NB4 (cell line): ENCODE results near the gene PSMC5.

Experiments
- CTCF ChIP-seq: IDR thresholded peaks from one replicate; pipeline ENCODE4 v1.5.1; 2012; ENCODE audit warnings: low read depth, low read length
- MAX ChIP-seq: IDR thresholded peaks from 2 replicates; pipeline ENCODE4 v1.6.1; 2011; ENCODE audit warnings: low read depth, low read length
- MYC ChIP-seq: IDR thresholded peaks from 2 replicates; pipeline ENCODE4 v1.6.1; 2011; ENCODE audit warnings: low read depth, low read length
- POLR2A ChIP-seq: IDR thresholded peaks from 2 replicates; pipeline ENCODE4 v1.6.1; 2011; ENCODE audit warnings: mild to moderate bottlenecking; ENCODE audit not compliant: insufficient read length; ENCODE audit errors: extremely low read depth

DNA sequence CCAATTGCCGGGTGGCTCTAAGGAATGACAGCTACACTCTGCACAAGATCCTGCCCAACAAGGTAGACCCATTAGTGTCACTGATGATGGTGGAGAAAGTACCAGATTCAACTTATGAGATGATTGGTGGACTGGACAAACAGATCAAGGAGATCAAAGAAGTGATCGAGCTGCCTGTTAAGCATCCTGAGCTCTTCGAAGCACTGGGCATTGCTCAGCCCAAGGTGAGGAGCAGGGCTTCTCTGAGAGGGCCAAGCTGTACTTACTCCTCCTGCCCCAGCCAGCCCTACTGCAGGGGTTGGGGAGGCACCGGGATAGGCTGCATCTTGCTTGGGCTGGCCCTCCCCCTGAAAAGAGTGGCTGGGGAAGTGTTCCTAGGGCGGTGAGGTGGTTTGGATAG lies 3.0 kb downstream of the PSMC5 start:
- TF ChIP-seq CTCF, result no peak
- TF ChIP-seq POLR2A, result no peak
- no peak for TF ChIP-seq MYC
- TF ChIP-seq MAX, result no peak
